Measurements from ENCODE around the gene ITFG1.
A peak's percentile ranks its signal among the peaks of the same experiment; 100 is the strongest.
"Not testable (repeated sequence)": the region's sequence is repeated elsewhere in the genome, so short reads cannot be mapped to it uniquely, and the experiment has no call there.

The ITFG1 gene

GRCh38 chr16:47162670-47163420, 298.0 kb downstream of the ITFG1 start:
- DNase-seq (ENCODE audit: extremely low read depth in 1 of 2, low read depth in 1 of 2): no peak

- DNase-seq (ENCODE audit: extremely low read depth in 1 of 2, low read depth in 1 of 2): no peak
Measured at GRCh38 chr16:47161464-47161863, 299.4 kb downstream of the ITFG1 start.

GRCh38 chr16:47160422-47160821, 300.4 kb downstream of the ITFG1 start:
- DNase-seq (ENCODE audit: extremely low read depth in 1 of 2, low read depth in 1 of 2): no peak

GRCh38 chr16:47158992-47159391, 301.9 kb downstream of the ITFG1 start:
- no peak for DNase-seq (ENCODE audit: extremely low read depth in 1 of 2, low read depth in 1 of 2)

GRCh38 chr16:47156680-47157215, 304.1 kb downstream of the ITFG1 start:
- no peak for DNase-seq (ENCODE audit: extremely low read depth in 1 of 2, low read depth in 1 of 2)

GRCh38 chr16:47152501-47152900, 308.4 kb downstream of the ITFG1 start:
- DNase-seq (ENCODE audit: extremely low read depth in 1 of 2, low read depth in 1 of 2): not testable (repeated sequence)

GRCh38 chr16:47150067-47150466, 310.8 kb downstream of the ITFG1 start:
- DNase-seq (ENCODE audit: extremely low read depth in 1 of 2, low read depth in 1 of 2): no peak

GRCh38 chr16:47144559-47144877, 316.3 kb downstream of the ITFG1 start:
- no peak for DNase-seq (ENCODE audit: extremely low read depth in 1 of 2, low read depth in 1 of 2)

GRCh38 chr16:47143677-47144558, 316.9 kb downstream of the ITFG1 start, which contains the start of gene NETO2:
NETO2 (minus strand) TSS chr16:47143945; CDS start chr16:47143612, 333 bp downstream.
- DNase-seq (ENCODE audit: extremely low read depth in 1 of 2, low read depth in 1 of 2): peak in 1 of 2 donors; percentile 25

- DNase-seq (ENCODE audit: extremely low read depth in 1 of 2, low read depth in 1 of 2): peak in 1 of 2 donors; percentile 53
Measured at GRCh38 chr16:47142821-47143676, 317.8 kb downstream of the ITFG1 start.

- no peak for DNase-seq (ENCODE audit: extremely low read depth in 1 of 2, low read depth in 1 of 2)
Measured at GRCh38 chr16:47142486-47142820, 318.4 kb downstream of the ITFG1 start.

GRCh38 chr16:47141773-47142485, 318.9 kb downstream of the ITFG1 start:
- DNase-seq (ENCODE audit: extremely low read depth in 1 of 2, low read depth in 1 of 2): peak; percentile 61 to 75

GRCh38 chr16:47140686-47141085, 320.2 kb downstream of the ITFG1 start:
- DNase-seq (ENCODE audit: extremely low read depth in 1 of 2, low read depth in 1 of 2): no peak

GRCh38 chr16:47139561-47140185, 321.2 kb downstream of the ITFG1 start:
- no peak for DNase-seq (ENCODE audit: extremely low read depth in 1 of 2, low read depth in 1 of 2)

GRCh38 chr16:47137925-47138324, 322.9 kb downstream of the ITFG1 start:
- not testable (repeated sequence) for DNase-seq (ENCODE audit: extremely low read depth in 1 of 2, low read depth in 1 of 2)

- no peak for DNase-seq (ENCODE audit: extremely low read depth in 1 of 2, low read depth in 1 of 2)
Measured at GRCh38 chr16:47136099-47136842, 324.6 kb downstream of the ITFG1 start.

GRCh38 chr16:47134550-47134949, 326.3 kb downstream of the ITFG1 start:
- DNase-seq (ENCODE audit: extremely low read depth in 1 of 2, low read depth in 1 of 2): no peak

GRCh38 chr16:47132308-47132707, 328.6 kb downstream of the ITFG1 start:
- no peak for DNase-seq (ENCODE audit: extremely low read depth in 1 of 2, low read depth in 1 of 2)

Measured in stimulated activated CD8-positive, alpha-beta memory T cell treated with anti-CD3 and anti-CD28 coated beads, Interleukin-7, amount 100 ng/mL, for 48 hours (primary cell).